ENCODE measurements around the gene CSNK1E. TPM values are rescaled to one million over a fixed set of nuclear protein-coding genes. Genes with fewer than 3 reads are reported as not detected.

Gene CSNK1E
- total and polyA plus RNA-seq, 9 of the 15 experiments (the other 6 are each of a cell fraction or from before 2014, with no cell fraction given), result 2.7 to 70.0 (median 41.3) TPM

GRCh38 chr22:38314933-38315822 lies 2.1 kb downstream of the CSNK1E start:
- no peaks in the 10 kb centered on the region for H3K9me3 ChIP-seq (replicated peaks; ENCODE audit: control insufficient read depth, insufficient read depth, low read depth, low read length)
- WGBS (ENCODE audit: insufficient coverage, low coverage, missing lambda C conversion rate), result 76% methylated on average over 16 of the region's 21 CpGs
- ChIA-PET POLR2A (interaction anchor here (1.0 to 1.8 kb wide), 7 partner anchors 9 to 48 kb away, joined by 4 to 9 read pairs (median 5); no protein-coding TSS in a partner anchor), CTCF (ENCODE audit: low intra/inter-chr PET ratio) (no interaction called here)
- in situ Hi-C loops (cut with MboI) (no loop called here), intact Hi-C loops (cut with micrococcal nuclease) (no loop called here)
- DNase-seq (ENCODE audit: extremely low read depth in 1 of 4, low spot score in 3 of 4), result no peak
- no peaks in the 10 kb centered on the region; a peak in 1 of 5 replicates for H3K27me3 ChIP-seq (ENCODE audit: control insufficient read depth in 2 of 2, insufficient read depth in 2 of 2, low read length in 2 of 2)
- no peak overlapping the region for H3K27ac ChIP-seq (ENCODE audit: extremely low read depth, low read depth, low read length)
- H4K20me1 ChIP-seq (replicated peaks; ENCODE audit: control insufficient read depth, insufficient read depth, low read length), result peaks cover 43% of the 10 kb centered on the region
- no TSS peak for BruUV-seq (replicated peaks)
- H2AFZ ChIP-seq (ENCODE audit: low read depth, low read length), result no peak overlapping the region
- no peaks in the 10 kb centered on the region for H3K9me1 ChIP-seq (ENCODE audit: control insufficient read depth, insufficient read depth, low read length)
- H3K4me1 ChIP-seq (replicated peaks in 1 of 2; ENCODE audit: control insufficient read depth in 2 of 2, insufficient read depth in 2 of 2, low read length in 2 of 2), result peaks cover 23 to 53% of the 10 kb centered on the region in 2 experiments
- no peak for ATAC-seq
- no peak for FAIRE-seq
- no peak for TF ChIP-seq HIVEP1 (CRISPR knock-in tag; IDR thresholded peaks at IDR 0.05)
- TF ChIP-seq POLR2G (IDR thresholded peaks at IDR 0.05; ENCODE audit: low read depth, low read length), result 0 out of 2 replicates have a peak, but pooled peaks have one; percentile 34
- TF ChIP-seq KAT2B (IDR thresholded peaks at IDR 0.05; ENCODE audit: low read depth, low read length), result no peak
- no peak for TF ChIP-seq ZNF518B (CRISPR knock-in tag; IDR thresholded peaks at IDR 0.05)
- TF ChIP-seq ZNF740 (CRISPR knock-in tag; IDR thresholded peaks at IDR 0.05), result no peak
- no peak for TF ChIP-seq ZNF740 (tag; IDR thresholded peaks at IDR 0.05)
- peaks cover 70% of the 10 kb centered on the region for H3K79me2 ChIP-seq (ENCODE audit: control insufficient read depth, insufficient read depth, low read length)
- H3K4me3 ChIP-seq, result peak overlapping the region; percentile 86
- H3K9ac ChIP-seq (ENCODE audit: insufficient read depth in 1 of 2, low read depth in 2 of 2, low read length in 2 of 2), result peak overlapping the region; percentile 78 to 92; a peak in 2 of 4 replicates
- H3K36me3 ChIP-seq (ENCODE audit: control insufficient read depth, insufficient read depth, low read length), result peaks cover 40% of the 10 kb centered on the region; the same call in 1 of the 3 replicates
- H3K4me2 ChIP-seq (ENCODE audit: insufficient read depth, low read length), result peak overlapping the region; percentile 78; the same call in 1 of the 2 replicates
